Metanephros (tissue), 2 donors: Measurements from ENCODE around the gene FAM184A. TPM values are rescaled to one million over a fixed set of nuclear protein-coding genes. Genes with fewer than 3 reads are reported as not detected.

ENCODE experiments used
- small RNA-seq: library from RNA; depleted of rRNA; stranded (forward); fragments of <200 nt; gene quantifications from one replicate; pipeline ENCODE3, GENCODE V24; 2014; ENCODE audit warnings: low replicate concordance
- total RNA-seq: library from RNA; depleted of rRNA; stranded (reverse); fragments of >200 nt; gene quantifications from one replicate; pipeline ENCODE4 v1.2.3, GENCODE V29; 2014

FAM184A gene
- total RNA-seq = 5.0 TPM

GRCh38 chr6:119078376-119079282 lies at the start of gene FAM184A:
FAM184A (minus strand) TSS chr6:119078664; CDS start chr6:119078299, 365 bp downstream.

GRCh38 chr6:118934461-118935330 lies 143.8 kb downstream of the FAM184A start, which contains the start of gene MCM9:
MCM9 (minus strand) TSS chr6:118935159; CDS start chr6:118931723, 3,436 bp downstream.

Small RNAs within 50 kb of the gene (small RNA-seq; reads per million reads assigned to genes)
- gene MIR548B = not detected
- gene RF00019 = not detected

Other genes with a start within 250 kb of the FAM184A start
- gene ASF1A, start 184.5 kb downstream of the FAM184A start, total RNA-seq = 25.3 TPM
- 24.1 TPM for gene MCM9, start 143.5 kb downstream of the FAM184A start, total RNA-seq